GM12801 (cell line): Measurements from ENCODE around the gene GLB1L3.

ENCODE experiments used
- CTCF ChIP-seq: IDR thresholded peaks from one replicate; pipeline ENCODE4 v1.5.1; 2011; ENCODE audit warnings: control low read depth; ENCODE audit not compliant: insufficient read length; ENCODE audit errors: extremely low read depth

Gene GLB1L3

GRCh38 chr11:134272381-134273316 is 3.5 kb upstream of the GLB1L3 start:
- no peak for TF ChIP-seq CTCF

- no peak for TF ChIP-seq CTCF
These were observed 2.9 kb upstream of the GLB1L3 start for GRCh38 chr11:134273317-134273712.

DNA sequence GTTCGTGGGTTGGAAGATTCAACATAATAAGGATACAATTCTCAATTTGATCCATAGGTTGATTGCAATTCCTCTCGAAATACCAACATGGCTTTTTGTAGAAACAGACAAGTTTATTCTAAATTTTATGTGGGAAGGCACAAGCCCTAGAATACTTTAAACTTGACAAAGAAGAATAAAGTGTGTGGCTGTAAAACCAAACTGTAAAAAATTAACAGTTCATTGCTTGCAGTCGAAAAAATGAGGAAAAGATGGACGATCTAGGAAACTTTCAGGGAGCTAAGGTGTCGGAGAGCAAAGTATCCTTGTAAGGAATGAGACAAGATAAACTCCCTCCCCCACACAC is 1.0 kb upstream of the GLB1L3 start:
- TF ChIP-seq CTCF: no peak

DNA sequence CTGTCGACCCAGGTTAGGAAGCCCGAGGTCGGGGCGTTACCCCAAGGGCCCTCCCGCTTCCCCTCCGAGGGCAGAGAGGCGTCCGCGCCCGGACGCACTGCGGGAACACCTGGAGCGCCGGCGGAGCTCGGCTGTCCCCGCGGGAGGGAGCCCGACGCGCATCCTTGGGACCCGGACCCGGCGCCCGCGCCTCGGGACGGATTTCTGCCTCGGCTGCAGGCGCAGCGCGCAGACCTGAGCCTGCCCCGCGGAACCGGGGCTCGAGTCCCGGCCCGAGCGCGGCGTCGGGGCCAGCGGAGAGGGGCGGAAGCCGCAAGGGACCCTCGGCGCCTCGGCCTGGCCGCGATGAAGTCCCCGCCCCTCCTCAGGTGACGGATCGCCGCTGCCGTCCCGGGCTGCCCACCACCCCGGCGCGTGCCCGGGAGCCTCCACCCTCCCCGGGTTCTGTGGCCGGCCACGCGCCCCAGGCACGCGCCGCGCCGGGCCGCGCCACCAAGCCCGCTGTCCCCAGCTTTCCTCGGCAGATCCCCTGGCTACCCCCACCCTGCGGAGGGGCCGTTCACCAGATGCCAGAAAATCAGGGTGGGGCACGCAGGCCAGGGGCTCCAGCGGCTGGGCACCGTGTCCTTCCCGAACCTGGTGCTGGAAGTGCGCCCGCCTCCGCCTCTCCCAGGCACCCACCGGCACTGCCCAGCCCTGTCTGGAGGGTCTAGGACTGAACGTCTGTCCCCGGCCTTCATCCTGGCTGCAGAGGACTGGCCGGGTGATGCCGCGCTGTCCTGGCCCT is 410 bp downstream of the GLB1L3 start:
- no peak for TF ChIP-seq CTCF

DNA sequence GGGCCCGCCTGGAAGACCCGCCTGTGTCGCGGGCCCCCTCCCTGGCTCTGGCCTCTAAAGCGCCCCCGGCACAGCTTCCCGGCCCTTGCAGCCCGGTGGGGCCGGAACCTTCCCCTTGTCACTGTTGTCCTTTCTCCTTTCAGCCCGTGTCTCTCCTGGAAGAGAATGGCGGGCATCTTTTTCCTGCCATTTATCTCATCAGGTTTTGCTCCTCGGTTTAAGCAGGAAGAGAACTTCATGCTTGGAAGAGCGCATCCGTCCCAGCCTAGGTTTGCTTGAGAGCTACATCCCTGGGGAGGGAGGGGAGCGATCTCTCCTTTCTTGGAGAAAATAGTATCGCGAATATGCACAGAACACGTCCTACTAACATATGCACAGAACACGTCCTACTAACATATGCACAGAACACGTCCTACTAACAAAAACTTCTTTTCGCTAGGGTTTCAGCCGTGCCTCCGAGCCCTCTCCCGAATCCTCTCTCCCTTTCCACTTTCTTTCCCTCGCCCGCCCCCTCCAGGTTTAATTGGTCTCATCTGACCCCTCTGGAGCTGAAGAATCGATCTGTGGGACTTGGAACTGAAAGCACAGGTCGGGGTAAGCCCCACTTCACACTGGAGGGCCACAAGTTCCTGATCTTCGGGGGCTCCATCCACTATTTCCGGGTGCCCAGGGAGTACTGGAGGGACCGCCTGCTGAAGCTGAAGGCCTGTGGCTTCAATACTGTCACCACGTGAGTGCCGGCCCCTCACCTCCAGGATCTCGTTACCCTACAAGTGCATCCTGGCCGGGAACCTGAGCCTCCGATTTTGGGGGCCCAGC is 1.2 kb downstream of the GLB1L3 start:
- no peak for TF ChIP-seq CTCF

DNA sequence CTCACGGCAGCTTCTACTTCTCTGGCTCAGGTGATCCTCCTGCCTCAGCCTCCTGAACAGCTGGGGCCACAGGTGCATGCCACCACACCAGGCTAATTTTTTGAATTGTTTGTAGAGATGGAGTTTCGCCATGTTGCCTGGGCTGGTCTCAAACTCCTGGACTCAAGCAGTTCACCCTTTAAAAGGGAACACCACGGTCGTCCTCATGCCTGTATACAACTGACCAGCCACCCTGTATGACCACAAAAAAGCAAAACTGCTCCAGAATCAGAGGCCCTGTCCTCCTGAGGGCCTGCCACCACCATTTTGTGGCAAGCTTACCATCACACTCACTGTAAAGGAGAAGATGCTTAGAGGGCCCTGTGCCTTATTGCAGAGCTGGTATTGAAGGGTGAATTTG is 2.2 kb downstream of the GLB1L3 start:
- no peak for TF ChIP-seq CTCF
